Activated CD4-positive, CD25-positive, alpha-beta regulatory T cell (primary cell): ENCODE measurements around the gene TXNL4A.

Source experiments
- DNase-seq, 4 experiments: peaks; one replicate each; lab custom pipeline; 2025; lab: John Stamatoyannopoulos, UW

Gene TXNL4A

DNA sequence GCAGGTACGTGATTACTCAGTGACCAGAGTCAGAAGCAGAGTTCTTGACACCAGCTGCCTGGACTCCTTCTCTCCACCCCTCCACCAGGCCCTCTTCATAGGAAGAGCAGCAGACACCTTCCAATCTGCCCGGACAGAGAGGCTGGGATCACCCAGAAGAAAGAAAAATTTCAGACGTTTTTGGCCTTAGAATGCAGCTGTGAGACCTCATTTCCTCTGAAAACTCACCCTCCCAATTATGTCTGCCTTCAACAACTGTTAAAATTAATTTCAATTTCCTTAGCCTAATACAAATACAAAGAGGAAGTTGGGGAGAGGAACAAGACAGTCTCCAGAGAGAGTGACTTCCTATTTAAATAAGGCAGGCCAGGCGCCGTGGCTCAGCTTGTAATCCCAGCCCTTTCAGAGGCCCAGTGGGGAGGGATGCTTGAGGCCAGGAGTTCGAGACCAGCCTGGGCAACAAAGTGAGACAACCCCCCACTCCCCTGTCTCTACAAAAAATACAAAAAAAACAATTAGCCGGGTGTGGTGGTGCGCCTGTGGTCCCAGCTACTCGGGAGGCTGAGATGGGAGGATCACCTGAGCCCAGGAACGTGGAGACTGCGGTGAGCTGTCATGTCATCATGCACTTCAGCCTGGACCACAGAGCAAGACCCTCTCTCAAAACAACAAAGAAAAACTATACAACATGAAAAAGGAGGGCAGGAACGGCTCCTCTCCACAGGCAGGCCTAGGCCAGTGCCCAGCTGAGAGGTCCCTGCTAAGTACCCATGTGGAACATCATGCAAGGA is 38.5 kb downstream of the TXNL4A start:
- no peak for DNase-seq

- DNase-seq = no peak
Observed at GRCh38 chr18:79948719-79949411, 39.5 kb downstream of the TXNL4A start.

DNA sequence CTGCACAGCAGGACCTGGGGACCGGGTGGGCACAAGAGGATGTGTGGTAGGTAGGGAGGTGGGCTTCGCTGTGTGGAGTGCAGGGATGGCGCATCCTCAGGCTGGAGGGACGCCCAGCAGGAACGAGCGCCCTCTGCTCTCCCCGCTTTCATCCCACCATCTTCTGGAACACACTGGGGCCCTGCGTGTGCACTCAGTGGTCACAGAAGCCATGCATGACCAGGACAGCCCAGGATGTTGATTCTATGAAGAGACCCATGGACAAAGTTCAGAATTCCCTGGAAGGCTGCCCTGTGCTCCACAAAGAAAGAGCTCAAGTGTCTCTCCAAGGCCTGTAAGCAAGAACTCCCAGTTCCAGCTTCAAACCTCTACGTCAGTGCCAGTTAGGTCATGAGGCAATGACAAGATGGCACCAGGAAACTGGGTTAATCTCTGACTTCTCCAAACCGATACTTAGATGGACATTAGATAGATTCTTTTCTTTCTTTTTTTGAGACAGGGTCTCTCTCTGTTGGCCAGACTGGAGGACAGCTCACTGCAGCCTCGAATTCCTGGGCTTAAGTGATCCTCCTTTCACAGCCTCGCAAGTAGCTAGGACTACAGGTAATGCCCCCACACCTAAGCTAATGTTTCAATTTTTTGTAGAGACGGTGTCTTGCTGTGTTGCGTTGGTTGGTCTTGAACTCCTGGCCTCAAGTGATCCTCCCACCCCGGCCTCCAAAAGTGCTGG is 40.3 kb downstream of the TXNL4A start:
- no peak for DNase-seq

DNA sequence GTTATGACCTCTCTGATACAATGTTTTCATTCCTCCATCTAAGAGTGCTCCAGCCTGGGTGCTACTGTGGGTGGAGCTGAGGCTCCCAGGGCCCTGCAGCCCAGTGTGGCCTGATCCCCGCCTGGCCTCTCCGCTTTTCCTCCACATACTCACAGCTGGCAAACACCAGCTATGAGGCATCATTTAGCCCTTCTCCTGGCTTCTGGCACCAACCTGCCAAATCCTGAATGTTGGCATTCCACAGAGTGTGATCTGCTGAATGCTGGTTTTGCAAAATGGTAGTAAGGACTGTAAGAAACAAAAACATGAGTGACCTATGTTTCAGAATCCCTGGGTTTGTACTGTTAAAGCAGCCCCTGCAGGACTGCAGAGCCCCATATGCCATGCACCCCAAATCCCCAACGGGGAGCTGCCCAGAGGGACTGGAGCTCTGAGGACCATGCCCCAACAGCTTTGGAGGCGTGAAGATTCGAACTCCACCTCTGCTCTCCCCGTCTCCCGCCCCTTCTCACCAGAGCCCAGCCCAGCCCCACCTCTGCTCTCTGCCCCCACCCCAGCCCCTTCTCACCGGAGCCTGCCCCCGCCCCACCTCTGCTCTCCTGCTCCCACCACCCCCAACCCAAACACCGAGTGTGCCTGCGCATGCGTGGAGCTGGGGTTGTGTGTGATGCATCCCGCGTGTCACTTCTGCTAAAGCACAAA is 41.2 kb downstream of the TXNL4A start:
- DNase-seq = no peak

DNA sequence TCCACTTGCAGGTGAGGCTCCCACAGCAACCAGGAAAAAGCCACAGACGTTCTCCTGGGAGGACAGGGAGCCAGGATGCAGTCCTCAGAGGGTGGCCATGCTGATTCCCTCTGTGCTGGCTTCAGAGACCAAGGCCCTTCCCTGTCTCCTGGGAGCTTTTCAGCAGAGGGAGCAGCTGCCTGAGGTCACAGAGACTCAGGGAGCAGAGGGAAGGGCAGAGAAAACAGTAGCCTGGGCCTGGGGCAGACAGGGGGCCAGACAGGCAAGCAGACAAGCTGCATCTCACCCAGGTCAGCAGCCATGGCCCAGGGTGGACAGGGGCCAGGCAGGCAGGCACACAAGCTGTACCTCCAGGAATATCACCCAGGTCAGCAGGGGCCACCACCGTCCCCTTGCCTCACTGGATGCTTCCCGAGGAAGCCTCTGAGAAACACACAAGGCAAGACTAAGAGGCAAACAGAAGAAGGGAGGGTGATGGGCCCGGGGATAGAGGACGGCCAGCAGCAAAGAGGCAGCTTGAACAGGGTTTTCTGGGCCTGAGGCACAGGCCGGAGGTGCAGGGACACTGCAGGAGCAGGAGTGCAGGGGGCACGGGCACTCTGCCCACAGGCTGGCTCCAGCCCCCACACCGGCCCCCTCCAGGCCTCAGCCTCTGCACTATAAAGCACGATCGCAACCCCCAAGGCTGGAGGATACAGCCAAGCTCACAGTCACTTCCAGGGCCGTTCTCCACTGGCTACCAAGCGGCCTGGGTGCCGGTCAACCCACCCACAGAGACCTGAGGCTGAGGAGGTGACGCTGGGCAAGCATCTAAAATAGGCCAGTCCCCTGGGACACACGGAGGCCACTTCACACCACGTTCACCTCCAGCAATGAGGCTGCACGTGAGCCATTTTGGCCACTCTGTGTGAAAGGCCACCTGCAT is 43.0 kb downstream of the TXNL4A start:
- no peak for DNase-seq

- DNase-seq = no peak
Observed at GRCh38 chr18:79944746-79945117, 43.6 kb downstream of the TXNL4A start.

DNA sequence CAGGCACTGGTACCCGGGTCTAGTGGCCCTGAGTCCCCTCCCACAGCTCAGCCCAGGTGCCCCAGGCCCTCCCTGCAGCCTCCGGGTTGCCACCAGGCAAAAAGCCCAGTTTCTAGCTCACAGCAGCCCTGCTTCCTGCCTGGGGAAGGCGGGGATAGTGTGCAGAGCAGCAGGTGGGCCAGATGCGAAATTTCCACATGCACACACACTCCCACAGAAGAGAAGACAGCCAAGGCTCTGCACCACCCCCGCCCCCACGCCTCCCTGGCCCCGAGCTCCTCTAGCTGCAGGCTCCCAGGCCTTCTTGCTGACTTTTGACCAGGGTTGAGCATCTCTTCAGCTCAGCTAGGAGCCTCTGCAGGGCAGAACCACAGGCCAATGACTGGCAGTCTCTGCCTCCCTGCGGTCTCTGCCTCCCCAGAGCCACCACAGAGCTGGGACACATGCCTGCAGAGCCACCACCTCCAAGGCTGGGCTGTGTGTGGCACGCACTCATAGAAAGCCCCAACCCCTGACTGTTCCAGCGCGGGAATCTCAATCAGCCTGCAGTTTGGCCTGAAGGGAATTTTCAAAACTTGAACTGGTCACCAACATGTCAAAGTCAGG is 44.1 kb downstream of the TXNL4A start:
- no peak for DNase-seq

DNA sequence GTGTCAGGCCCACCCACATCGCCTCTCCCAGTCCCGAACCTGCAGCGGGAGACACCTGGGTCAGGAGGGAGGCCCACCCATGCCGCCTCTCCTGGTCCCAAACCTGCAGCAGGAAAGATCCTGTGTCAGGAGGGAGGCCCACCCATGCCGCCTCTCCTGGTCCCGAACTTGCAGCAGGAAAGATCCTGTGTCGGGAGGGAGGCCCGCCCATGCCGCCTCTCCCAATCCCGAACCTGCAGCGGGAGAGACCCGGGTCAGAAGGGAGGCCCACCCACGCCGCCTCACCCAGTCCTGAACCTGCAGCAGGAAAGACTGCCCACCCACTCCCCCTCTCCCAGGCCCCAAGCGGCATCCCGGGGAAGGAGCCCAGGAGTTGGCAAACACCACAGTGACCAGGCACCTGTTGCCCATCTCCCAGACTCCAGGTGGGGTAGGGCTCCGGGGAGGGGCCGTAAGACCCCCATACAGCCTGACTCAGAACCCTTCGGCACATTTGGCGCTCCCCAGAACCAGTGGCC is 44.7 kb downstream of the TXNL4A start:
- DNase-seq = no peak

DNA sequence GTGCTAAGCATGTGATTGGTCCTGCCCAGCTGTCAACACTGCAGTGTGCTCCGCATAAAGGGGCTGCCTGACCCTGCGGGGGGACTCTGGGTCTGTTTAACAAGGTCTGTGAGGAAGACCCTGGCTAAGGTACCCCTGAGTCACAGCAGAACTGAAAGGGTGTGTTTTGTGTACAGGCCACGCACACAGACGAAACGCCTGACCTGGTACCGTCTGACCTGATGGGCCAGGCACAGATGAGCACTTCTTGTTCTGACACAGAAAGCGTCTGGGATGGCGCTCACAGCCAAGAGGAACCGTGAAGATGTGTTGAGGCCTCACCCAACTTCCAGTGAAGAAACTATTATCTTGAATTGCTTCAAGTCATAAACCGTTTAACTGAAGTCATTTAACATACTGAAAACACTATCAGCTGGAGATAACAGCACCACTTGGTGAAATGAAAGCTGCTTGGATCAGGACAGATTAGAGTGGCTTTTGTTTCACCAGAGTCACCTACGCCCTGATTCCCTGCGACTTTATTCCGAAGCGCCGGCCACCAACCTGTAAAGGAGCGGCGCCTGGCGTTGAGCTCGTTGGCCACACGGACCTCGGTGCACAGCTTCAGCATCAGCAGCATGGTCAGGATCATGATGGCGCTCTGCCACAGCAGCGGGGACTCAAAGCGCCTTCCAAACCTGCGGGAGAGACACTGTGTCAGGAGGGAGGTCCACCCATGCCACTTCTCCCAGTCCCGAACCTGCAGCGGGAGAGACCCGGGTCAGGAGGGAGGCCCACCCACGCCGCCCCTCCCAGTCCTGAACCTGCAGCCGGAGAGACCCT is 45.4 kb downstream of the TXNL4A start:
- no peak for DNase-seq

- no peak for DNase-seq
Observed at GRCh38 chr18:79942211-79942610, 46.2 kb downstream of the TXNL4A start.

DNA sequence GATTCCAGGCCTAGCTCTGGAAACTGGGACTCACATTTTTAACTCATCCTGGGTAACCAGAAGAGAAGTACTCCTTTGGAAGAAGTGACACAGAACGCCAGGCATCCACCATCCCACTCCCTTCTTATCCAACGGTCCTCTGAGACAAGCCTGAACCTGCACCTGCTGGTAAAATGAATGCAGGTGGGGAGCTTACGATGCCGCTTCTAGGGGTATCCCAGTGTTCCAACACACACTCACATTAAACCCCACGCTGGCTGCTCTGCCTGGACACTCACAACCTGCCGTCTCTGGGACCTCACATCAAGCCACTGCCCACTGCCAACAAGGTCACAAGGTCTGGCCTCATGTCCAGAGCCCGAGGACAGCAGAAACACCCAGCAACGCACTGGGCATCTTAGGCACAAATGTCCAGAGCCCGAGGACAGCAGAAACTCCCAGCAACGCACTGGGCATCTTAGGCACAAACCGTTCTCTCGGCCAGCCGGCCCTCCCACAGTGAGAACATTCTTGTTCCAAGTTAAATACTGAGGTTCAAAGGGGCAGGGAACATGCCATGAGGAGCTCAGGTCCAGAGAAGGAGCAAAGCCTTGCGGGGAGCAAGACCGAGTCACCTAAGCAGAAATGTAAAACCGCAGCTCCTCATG is 46.8 kb downstream of the TXNL4A start:
- no peak for DNase-seq

DNA sequence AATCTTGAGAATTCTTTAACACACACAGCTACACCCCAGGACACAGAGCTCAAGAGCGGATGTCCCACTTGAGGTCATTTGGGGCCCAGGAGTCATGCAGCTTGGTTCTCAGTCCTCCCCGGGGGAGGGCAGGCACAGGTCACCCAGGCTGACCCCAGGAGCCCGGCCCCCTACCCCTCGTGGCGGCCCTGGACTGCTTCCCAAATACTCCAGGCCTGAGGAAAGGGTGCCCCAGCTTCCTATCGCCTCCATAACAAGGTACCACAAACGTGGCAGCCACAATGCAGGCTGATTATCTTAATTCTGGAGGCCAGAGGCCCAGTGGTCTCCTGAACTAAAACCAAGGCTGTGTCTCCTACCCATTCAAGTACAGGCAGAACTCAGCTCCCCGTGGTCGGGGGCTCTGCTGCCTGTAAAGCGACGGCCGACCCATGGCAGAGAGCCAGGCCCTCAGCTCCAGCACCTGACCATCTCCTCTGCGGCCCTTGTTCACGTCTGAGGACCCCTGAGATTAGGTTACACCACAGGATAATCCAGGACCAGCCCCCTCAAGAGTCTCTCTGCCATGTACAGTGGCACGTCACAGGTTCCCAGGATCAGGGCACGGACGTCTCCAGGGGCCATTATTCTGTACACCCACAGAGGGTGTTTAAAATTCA is 47.4 kb downstream of the TXNL4A start:
- DNase-seq = no peak

DNA sequence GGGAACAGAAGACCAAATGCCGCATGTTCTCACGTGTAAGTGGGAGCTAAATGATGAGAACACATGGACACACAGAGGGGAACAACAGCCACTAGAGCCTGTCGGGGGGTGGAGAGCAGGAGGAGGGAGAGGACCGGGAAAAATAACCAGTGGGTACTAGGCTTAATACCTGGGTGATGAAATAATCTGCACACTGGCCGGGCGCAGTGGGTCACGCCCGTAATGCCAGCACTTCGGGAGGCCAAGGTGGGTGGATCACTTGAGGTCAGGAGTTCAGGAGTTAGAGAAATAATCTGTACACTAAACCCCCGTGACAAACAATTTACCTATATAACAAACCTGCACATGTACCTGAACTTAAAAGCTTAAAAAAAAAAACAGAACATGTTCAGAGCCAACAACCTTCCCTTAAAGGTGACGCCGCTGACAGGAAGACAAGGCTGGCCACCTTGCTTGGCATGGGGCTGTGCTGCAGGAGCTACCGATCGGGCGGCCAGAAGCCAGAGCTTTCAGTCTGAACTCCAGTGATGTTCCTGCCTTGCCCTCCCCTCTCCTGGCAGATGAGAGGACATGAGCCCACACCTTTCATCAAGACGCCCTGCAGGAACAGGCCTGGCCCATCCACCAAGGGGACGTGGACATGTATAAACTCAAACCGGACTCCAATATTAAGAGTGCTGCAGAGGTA is 48.1 kb downstream of the TXNL4A start:
- no peak for DNase-seq

DNA sequence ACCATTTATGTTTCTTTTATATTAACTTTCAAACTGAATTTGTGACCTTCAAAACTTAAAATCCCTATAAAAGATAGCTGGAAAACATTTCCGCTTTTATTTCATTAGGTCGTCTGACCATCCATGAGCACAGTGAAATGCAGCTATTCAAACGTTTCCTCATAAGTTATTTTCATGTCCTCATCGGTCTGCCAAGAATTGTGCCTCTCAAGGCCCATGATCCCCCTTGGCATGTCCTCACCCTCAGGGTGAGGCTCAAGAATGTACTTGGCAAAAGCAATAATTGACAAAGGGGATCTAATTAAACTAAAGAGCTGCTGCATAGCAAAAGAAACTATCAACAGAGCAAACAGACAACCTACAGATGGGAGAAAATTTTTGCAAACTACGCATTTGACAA is 49.3 kb downstream of the TXNL4A start:
- DNase-seq = no peak

DNA sequence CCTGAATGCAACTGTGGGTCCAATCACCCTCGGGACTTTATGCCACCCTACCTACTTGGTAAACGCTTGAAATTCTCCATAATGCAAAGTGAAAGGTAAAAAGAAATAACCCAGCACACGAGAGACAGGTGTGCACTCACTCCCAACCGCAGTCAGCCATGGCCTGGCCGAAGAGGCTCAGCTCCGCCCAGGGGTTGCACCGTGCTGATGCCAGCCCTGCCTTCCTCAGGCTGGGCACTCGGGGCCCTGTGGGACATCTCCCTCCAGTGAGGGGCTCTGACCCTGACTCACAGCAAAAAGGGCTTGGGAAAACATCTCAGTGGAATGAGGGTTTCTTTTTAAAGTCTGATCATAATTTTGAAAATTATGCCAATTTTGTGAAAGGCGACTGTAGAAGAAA is 50.2 kb downstream of the TXNL4A start:
- DNase-seq = no peak

DNA sequence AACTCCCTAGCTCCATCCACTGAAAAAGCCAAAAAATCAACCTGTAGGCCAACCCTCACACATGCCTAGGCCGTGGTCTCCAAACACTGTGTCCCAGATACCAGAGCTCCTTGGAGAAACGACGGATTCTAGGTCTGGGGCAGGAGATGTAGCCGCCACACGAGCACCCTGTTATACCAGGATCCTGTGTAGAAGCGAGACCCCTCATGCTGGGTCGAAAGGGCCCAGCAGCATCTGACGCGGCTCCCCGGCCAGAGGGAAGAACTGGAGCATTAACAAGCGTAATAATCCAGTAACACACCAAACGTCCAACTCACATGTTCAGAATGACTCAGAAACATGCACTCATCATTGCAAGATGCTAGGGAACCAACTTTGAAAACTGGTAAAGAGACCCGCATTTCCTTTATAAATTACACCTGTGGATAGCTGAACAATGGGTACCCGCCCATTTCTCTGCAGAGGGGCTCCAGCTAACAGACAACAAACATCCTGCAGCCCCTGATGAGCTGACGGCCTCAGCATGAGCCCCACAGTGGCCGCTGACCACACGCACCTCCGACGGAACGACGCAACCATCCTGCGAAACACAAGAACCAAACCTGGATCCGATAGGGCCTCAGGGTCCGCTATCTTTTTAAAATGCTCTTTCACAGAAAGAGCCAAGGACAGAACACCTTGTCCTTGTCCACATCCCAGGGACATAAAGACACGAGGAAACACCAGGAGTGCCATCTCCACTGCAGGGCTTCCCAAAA is 51.1 kb downstream of the TXNL4A start:
- no peak for DNase-seq

DNA sequence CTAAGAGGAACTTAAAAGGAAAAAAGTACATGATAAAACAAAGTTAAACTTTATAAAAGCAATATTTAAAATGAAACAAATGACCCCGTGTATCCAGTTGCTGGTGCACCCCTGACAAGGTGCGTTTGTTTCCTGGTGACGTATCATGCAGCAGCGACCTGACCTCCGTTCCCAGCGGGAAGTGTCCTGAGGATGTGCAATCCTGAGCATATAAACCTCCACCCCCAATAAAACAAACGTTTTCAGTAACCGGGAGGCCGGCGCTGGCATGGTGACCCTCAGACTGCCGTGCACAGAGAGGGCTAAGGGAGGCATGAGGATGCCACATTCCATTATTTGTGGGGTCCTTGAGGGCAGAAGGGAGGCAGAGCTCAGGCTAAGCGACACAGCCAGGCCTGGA is 51.7 kb downstream of the TXNL4A start:
- no peak for DNase-seq
